GM12872 (cell line): ENCODE measurements around the gene WNT16.

Source experiments
- CTCF ChIP-seq: IDR thresholded peaks from 3 replicates; pipeline ENCODE4 v1.5.1; 2011; ENCODE audit warnings: low read depth, mild to moderate bottlenecking, low read length, moderate library complexity; ENCODE audit not compliant: insufficient read depth

Gene WNT16

GRCh38 chr7:121328508-121329190 is at the start of gene WNT16:
TSS of gene WNT16 (plus strand) at chr7:121329000. CDS start at chr7:121329293, 293 bp downstream.
- TF ChIP-seq CTCF, result no peak

GRCh38 chr7:121279060-121279620 is 49.7 kb upstream of the WNT16 start:
- TF ChIP-seq CTCF, result no peak

- TF ChIP-seq CTCF, result no peak
Observed at GRCh38 chr7:121279822-121280221, 49.0 kb upstream of the WNT16 start.

- no peak for TF ChIP-seq CTCF
Observed at GRCh38 chr7:121280656-121281055, 48.1 kb upstream of the WNT16 start.

- no peak for TF ChIP-seq CTCF
Observed at GRCh38 chr7:121282129-121282528, 46.7 kb upstream of the WNT16 start.

GRCh38 chr7:121285066-121285667 is 43.6 kb upstream of the WNT16 start:
- no peak for TF ChIP-seq CTCF

- TF ChIP-seq CTCF, result no peak
Observed at GRCh38 chr7:121286186-121286585, 42.6 kb upstream of the WNT16 start.
